HCT116 (cell line): Measurements from ENCODE around the gene OR52A5.

Experiments used
- RAD21 ChIP-seq: IDR thresholded peaks from 2 replicates; pipeline ENCODE4 v1.6.1; 2012; ENCODE audit warnings: low read depth, mild to moderate bottlenecking
- SP1 ChIP-seq: IDR thresholded peaks from 2 replicates; pipeline ENCODE4 v1.6.1; 2012; ENCODE audit warnings: low read depth
- TF ChIP-seq, protein P1 (sequence below), 3 experiments: fragments of 200-600 bp in 1 of 3; sonication (generic) in 1 of 3; IDR thresholded peaks in 2 of 3; conservative IDR thresholded peaks in 1 of 3; 2 replicates each; pipeline ENCODE4 v1.5.1; 2012 to 2017; ENCODE audit warnings: low read depth in 2 of 3, low read length in 2 of 3, antibody characterized with exemption in 1 of 3, borderline replicate concordance in 1 of 3, control low read depth in 1 of 3, mild to moderate bottlenecking in 1 of 3, mixed read lengths in 1 of 3, mixed run types in 1 of 3, moderate library complexity in 1 of 3; ENCODE audit not compliant: insufficient read depth in 1 of 3

DNA sequence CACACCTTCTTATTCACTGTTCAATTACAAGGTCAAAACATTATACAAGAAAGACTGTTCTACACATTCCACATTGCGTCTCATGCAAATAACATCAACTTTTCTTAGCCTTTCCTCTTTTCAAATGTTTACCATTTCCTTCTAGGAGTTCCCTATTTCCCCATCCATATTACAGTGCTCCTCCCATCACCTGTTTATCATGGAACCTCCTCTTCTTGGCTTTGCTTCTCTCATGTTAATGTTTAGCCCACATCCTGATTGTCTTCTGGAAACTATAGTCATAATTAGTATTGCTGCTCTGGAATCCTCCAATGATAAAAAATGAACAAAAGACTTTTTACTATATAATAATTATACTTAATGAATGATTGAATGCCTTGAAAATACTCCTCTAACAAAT lies 47.5 kb downstream of the OR52A5 start:
- TF ChIP-seq, protein P1, sequence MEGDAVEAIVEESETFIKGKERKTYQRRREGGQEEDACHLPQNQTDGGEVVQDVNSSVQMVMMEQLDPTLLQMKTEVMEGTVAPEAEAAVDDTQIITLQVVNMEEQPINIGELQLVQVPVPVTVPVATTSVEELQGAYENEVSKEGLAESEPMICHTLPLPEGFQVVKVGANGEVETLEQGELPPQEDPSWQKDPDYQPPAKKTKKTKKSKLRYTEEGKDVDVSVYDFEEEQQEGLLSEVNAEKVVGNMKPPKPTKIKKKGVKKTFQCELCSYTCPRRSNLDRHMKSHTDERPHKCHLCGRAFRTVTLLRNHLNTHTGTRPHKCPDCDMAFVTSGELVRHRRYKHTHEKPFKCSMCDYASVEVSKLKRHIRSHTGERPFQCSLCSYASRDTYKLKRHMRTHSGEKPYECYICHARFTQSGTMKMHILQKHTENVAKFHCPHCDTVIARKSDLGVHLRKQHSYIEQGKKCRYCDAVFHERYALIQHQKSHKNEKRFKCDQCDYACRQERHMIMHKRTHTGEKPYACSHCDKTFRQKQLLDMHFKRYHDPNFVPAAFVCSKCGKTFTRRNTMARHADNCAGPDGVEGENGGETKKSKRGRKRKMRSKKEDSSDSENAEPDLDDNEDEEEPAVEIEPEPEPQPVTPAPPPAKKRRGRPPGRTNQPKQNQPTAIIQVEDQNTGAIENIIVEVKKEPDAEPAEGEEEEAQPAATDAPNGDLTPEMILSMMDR (IDR thresholded peaks at IDR 0.05 in 2 of 3, conservative IDR thresholded peaks at IDR 0.05 in 1 of 3; ENCODE audit: borderline replicate concordance in 1 of 3, insufficient read depth in 1 of 3, low read depth in 2 of 3, low read length in 2 of 3), result no peak
- no peak for TF ChIP-seq RAD21
- no peak for TF ChIP-seq SP1
